HUES6 (cell line): ENCODE measurements around the gene PMEPA1.

Experiments
- H3K27ac ChIP-seq: 2 replicates; pipeline ENCODE4 v1.7.0; 2013; ENCODE audit warnings: low read depth, mild to moderate bottlenecking, low read length, inconsistent platforms
- H3K27me3 ChIP-seq: 2 replicates; pipeline ENCODE4 v1.6.1; 2013; ENCODE audit warnings: low read length; ENCODE audit not compliant: control insufficient read depth, insufficient read depth
- H3K36me3 ChIP-seq: 2 replicates; pipeline ENCODE4 v1.6.1; 2013; ENCODE audit warnings: low read length; ENCODE audit not compliant: control insufficient read depth, insufficient read depth
- H3K4me1 ChIP-seq: 2 replicates; pipeline ENCODE4 v1.6.1; 2013; ENCODE audit warnings: low read length; ENCODE audit not compliant: control insufficient read depth, insufficient read depth
- H3K4me3 ChIP-seq: 2 replicates; pipeline ENCODE4 v1.5.1; 2013; ENCODE audit warnings: low read depth, low read length
- H3K9ac ChIP-seq: one replicate; pipeline ENCODE4 v1.6.1; 2013; ENCODE audit warnings: mild to moderate bottlenecking, low read length
- H3K9me3 ChIP-seq: 2 replicates; pipeline ENCODE4 v1.6.1; 2013; ENCODE audit warnings: low read depth, low read length; ENCODE audit not compliant: control insufficient read depth, insufficient read depth

Gene PMEPA1

GRCh38 chr20:57684808-57685140 is 25.0 kb downstream of the PMEPA1 start:
- peaks cover 58% of the 10 kb centered on the region for H3K4me1 ChIP-seq
- no peak overlapping the region for H3K27ac ChIP-seq

GRCh38 chr20:57683881-57684807 is 25.7 kb downstream of the PMEPA1 start:
- Histone ChIP-seq H3K36me3 (peaks cover 3% of the 10 kb centered on the region; the same call in 1 of the 2 replicates), H3K9me3 (no peaks in the 10 kb centered on the region), H3K27me3 (no peaks in the 10 kb centered on the region), H3K27ac (no peak overlapping the region), H3K4me1 (peaks cover 59% of the 10 kb centered on the region), H3K4me3 (no peak overlapping the region), H3K9ac (no peak overlapping the region)

More at GRCh38 chr20:57684808-57685140, 25.0 kb downstream of the PMEPA1 start:
- H3K9ac ChIP-seq = no peak overlapping the region
- H3K27me3 ChIP-seq = no peaks in the 10 kb centered on the region
- H3K4me3 ChIP-seq = no peak overlapping the region
- no peaks in the 10 kb centered on the region for H3K9me3 ChIP-seq
- H3K36me3 ChIP-seq = peaks cover 3% of the 10 kb centered on the region; the same call in 1 of the 2 replicates

- peaks cover 65% of the 10 kb centered on the region for H3K4me1 ChIP-seq
- H3K27me3 ChIP-seq = no peaks in the 10 kb centered on the region
- no peak overlapping the region for H3K27ac ChIP-seq
- H3K9me3 ChIP-seq = no peaks in the 10 kb centered on the region
- peaks cover 3% of the 10 kb centered on the region; the same call in 1 of the 2 replicates for H3K36me3 ChIP-seq
- H3K9ac ChIP-seq = no peak overlapping the region
- H3K4me3 ChIP-seq = no peak overlapping the region
Measured at GRCh38 chr20:57683287-57683686, 26.5 kb downstream of the PMEPA1 start.

GRCh38 chr20:57682184-57683101 is 27.4 kb downstream of the PMEPA1 start:
- Histone ChIP-seq H3K27ac (no peak overlapping the region), H3K4me3 (no peak overlapping the region), H3K4me1 (peaks cover 74% of the 10 kb centered on the region), H3K36me3 (peaks cover 3% of the 10 kb centered on the region; the same call in 1 of the 2 replicates), H3K9me3 (no peaks in the 10 kb centered on the region), H3K9ac (no peak overlapping the region), H3K27me3 (no peaks in the 10 kb centered on the region)

- Histone ChIP-seq H3K9ac (no peak overlapping the region), H3K4me1 (peaks cover 76% of the 10 kb centered on the region), H3K36me3 (no peaks in the 10 kb centered on the region; the same call in 1 of the 2 replicates), H3K27me3 (no peaks in the 10 kb centered on the region), H3K27ac (no peak overlapping the region), H3K4me3 (no peak overlapping the region), H3K9me3 (no peaks in the 10 kb centered on the region)
Measured at GRCh38 chr20:57680934-57681914, 28.6 kb downstream of the PMEPA1 start.

GRCh38 chr20:57680131-57680716 is 29.6 kb downstream of the PMEPA1 start:
- Histone ChIP-seq H3K9ac (no peak overlapping the region), H3K4me1 (peaks cover 70% of the 10 kb centered on the region)

GRCh38 chr20:57679113-57679512 is 30.7 kb downstream of the PMEPA1 start:
- Histone ChIP-seq H3K27ac (no peak overlapping the region), H3K27me3 (no peaks in the 10 kb centered on the region), H3K4me3 (no peak overlapping the region), H3K4me1 (peaks cover 61% of the 10 kb centered on the region), H3K36me3 (no peaks in the 10 kb centered on the region; the same call in 1 of the 2 replicates), H3K9ac (no peak overlapping the region), H3K9me3 (no peaks in the 10 kb centered on the region)

More at GRCh38 chr20:57680131-57680716, 29.6 kb downstream of the PMEPA1 start:
- Histone ChIP-seq H3K27me3 (no peaks in the 10 kb centered on the region), H3K4me3 (no peak overlapping the region), H3K9me3 (no peaks in the 10 kb centered on the region), H3K27ac (no peak overlapping the region), H3K36me3 (no peaks in the 10 kb centered on the region; the same call in 1 of the 2 replicates)

GRCh38 chr20:57678340-57678739 is 31.5 kb downstream of the PMEPA1 start:
- Histone ChIP-seq H3K36me3 (no peaks in the 10 kb centered on the region; the same call in 1 of the 2 replicates), H3K4me3 (no peak overlapping the region), H3K9ac (no peak overlapping the region), H3K9me3 (no peaks in the 10 kb centered on the region), H3K27ac (no peak overlapping the region), H3K4me1 (peaks cover 57% of the 10 kb centered on the region), H3K27me3 (no peaks in the 10 kb centered on the region)

GRCh38 chr20:57677584-57677982 is 32.2 kb downstream of the PMEPA1 start:
- H3K4me3 ChIP-seq = no peak overlapping the region
- H3K9ac ChIP-seq = no peak overlapping the region
- H3K4me1 ChIP-seq = peaks cover 53% of the 10 kb centered on the region
- no peaks in the 10 kb centered on the region for H3K9me3 ChIP-seq
- no peaks in the 10 kb centered on the region; the same call in 1 of the 2 replicates for H3K36me3 ChIP-seq
- H3K27me3 ChIP-seq = no peaks in the 10 kb centered on the region
- no peak overlapping the region for H3K27ac ChIP-seq
